ENCODE measurements around the gene GP1BB. TPM values are rescaled to one million over a fixed set of nuclear protein-coding genes. Genes with fewer than 3 reads are reported as not detected.
"Not testable (repeated sequence)": the region's sequence is repeated elsewhere in the genome, so short reads cannot be mapped to it uniquely, and the experiment has no call there.

Gene GP1BB
- total RNA-seq, 1 donor from 2014 or later = 0.95 TPM

- Histone ChIP-seq H3K9me3 (ENCODE audit: insufficient read depth, low read depth, low read length) (peaks cover 5% of the 10 kb centered on the region), H3K4me3 (ENCODE audit: insufficient read depth, low read depth, low read length) (no peak overlapping the region), H4K20me1 (ENCODE audit: insufficient read depth, low read length) (no peaks in the 10 kb centered on the region), H3K4me1 (ENCODE audit: insufficient read depth, low read length) (no peaks in the 10 kb centered on the region), H3K27ac (ENCODE audit: low read depth, low read length) (no peak overlapping the region), H3K4me2 (ENCODE audit: low read length) (no peak overlapping the region), H2AFZ (ENCODE audit: low read depth, low read length) (no peak overlapping the region), H3K27me3 (ENCODE audit: insufficient read depth, low read length) (peaks cover 7% of the 10 kb centered on the region), H3K79me2 (ENCODE audit: insufficient read depth, low read length) (no peaks in the 10 kb centered on the region), H3K36me3 (ENCODE audit: insufficient read depth, low read length) (no peaks in the 10 kb centered on the region), H3K9ac (ENCODE audit: low read length) (no peak overlapping the region)
- H3K9me3 Mint-ChIP-seq (ENCODE audit: unreplicated experiment) = peaks cover 13% of the 10 kb centered on the region
- no peak overlapping the region for H3K27ac Mint-ChIP-seq (ENCODE audit: unreplicated experiment)
- no peak overlapping the region for H3K4me3 Mint-ChIP-seq (ENCODE audit: unreplicated experiment)
- H3K27me3 Mint-ChIP-seq (ENCODE audit: low read depth, unreplicated experiment) = peaks cover 22% of the 10 kb centered on the region
- H3K4me1 Mint-ChIP-seq (ENCODE audit: low read depth, unreplicated experiment) = no peaks in the 10 kb centered on the region
- DNase-seq (ENCODE audit: low read depth) (no peak), FAIRE-seq (no peak)
- peaks cover 1% of the 10 kb centered on the region for H3K36me3 Mint-ChIP-seq (ENCODE audit: low read depth, unreplicated experiment)
- TF ChIP-seq EZH2 (IDR thresholded peaks at IDR 0.05; ENCODE audit: insufficient read depth, low read length) (no peak), CTCF (IDR thresholded peaks at IDR 0.05; ENCODE audit: insufficient read depth, low read depth, low read length) (no peak)
Measured at GRCh38 chr22:19674129-19674928, 49.0 kb upstream of the GP1BB start.

GRCh38 chr22:19674929-19675253, 48.4 kb upstream of the GP1BB start:
- no peak overlapping the region for H3K4me3 ChIP-seq (ENCODE audit: insufficient read depth, low read depth, low read length)
- no peak for TF ChIP-seq EZH2 (IDR thresholded peaks at IDR 0.05; ENCODE audit: insufficient read depth, low read length)
- no peak for TF ChIP-seq CTCF (IDR thresholded peaks at IDR 0.05; ENCODE audit: insufficient read depth, low read depth, low read length)
- peaks cover 5% of the 10 kb centered on the region for H3K9me3 ChIP-seq (ENCODE audit: insufficient read depth, low read depth, low read length)
- H3K36me3 ChIP-seq (ENCODE audit: insufficient read depth, low read length) = no peaks in the 10 kb centered on the region
- H3K4me1 ChIP-seq (ENCODE audit: insufficient read depth, low read length) = no peaks in the 10 kb centered on the region
- H3K27ac ChIP-seq (ENCODE audit: low read depth, low read length) = no peak overlapping the region
- H3K4me2 ChIP-seq (ENCODE audit: low read length) = no peak overlapping the region
- H3K27me3 ChIP-seq (ENCODE audit: insufficient read depth, low read length) = peaks cover 7% of the 10 kb centered on the region
- no peak overlapping the region for H2AFZ ChIP-seq (ENCODE audit: low read depth, low read length)
- no peak overlapping the region for H3K27ac Mint-ChIP-seq (ENCODE audit: unreplicated experiment)
- no peak overlapping the region for H3K4me3 Mint-ChIP-seq (ENCODE audit: unreplicated experiment)
- no peaks in the 10 kb centered on the region for H4K20me1 ChIP-seq (ENCODE audit: insufficient read depth, low read length)
- DNase-seq (ENCODE audit: low read depth) = no peak
- H3K79me2 ChIP-seq (ENCODE audit: insufficient read depth, low read length) = no peaks in the 10 kb centered on the region
- no peak overlapping the region for H3K9ac ChIP-seq (ENCODE audit: low read length)
- no peaks in the 10 kb centered on the region for H3K4me1 Mint-ChIP-seq (ENCODE audit: low read depth, unreplicated experiment)
- peaks cover 1% of the 10 kb centered on the region for H3K36me3 Mint-ChIP-seq (ENCODE audit: low read depth, unreplicated experiment)
- peaks cover 13% of the 10 kb centered on the region for H3K9me3 Mint-ChIP-seq (ENCODE audit: unreplicated experiment)
- no peak for FAIRE-seq
- peaks cover 22% of the 10 kb centered on the region for H3K27me3 Mint-ChIP-seq (ENCODE audit: low read depth, unreplicated experiment)

GRCh38 chr22:19675428-19675827, 47.9 kb upstream of the GP1BB start:
- peaks cover 5% of the 10 kb centered on the region for H3K9me3 ChIP-seq (ENCODE audit: insufficient read depth, low read depth, low read length)
- H4K20me1 ChIP-seq (ENCODE audit: insufficient read depth, low read length) = no peaks in the 10 kb centered on the region
- H3K36me3 ChIP-seq (ENCODE audit: insufficient read depth, low read length) = no peaks in the 10 kb centered on the region
- DNase-seq (ENCODE audit: low read depth) (no peak), FAIRE-seq (no peak)
- H3K4me1 Mint-ChIP-seq (ENCODE audit: low read depth, unreplicated experiment) = no peaks in the 10 kb centered on the region
- no peak for TF ChIP-seq CTCF (IDR thresholded peaks at IDR 0.05; ENCODE audit: insufficient read depth, low read depth, low read length)
- no peak for TF ChIP-seq EZH2 (IDR thresholded peaks at IDR 0.05; ENCODE audit: insufficient read depth, low read length)
- peaks cover 7% of the 10 kb centered on the region for H3K27me3 ChIP-seq (ENCODE audit: insufficient read depth, low read length)
- H2AFZ ChIP-seq (ENCODE audit: low read depth, low read length) = no peak overlapping the region
- no peaks in the 10 kb centered on the region for H3K4me1 ChIP-seq (ENCODE audit: insufficient read depth, low read length)
- H3K27me3 Mint-ChIP-seq (ENCODE audit: low read depth, unreplicated experiment) = peaks cover 22% of the 10 kb centered on the region
- H3K27ac Mint-ChIP-seq (ENCODE audit: unreplicated experiment) = no peak overlapping the region
- H3K27ac ChIP-seq (ENCODE audit: low read depth, low read length) = no peak overlapping the region
- no peak overlapping the region for H3K4me2 ChIP-seq (ENCODE audit: low read length)
- H3K9ac ChIP-seq (ENCODE audit: low read length) = no peak overlapping the region
- H3K4me3 ChIP-seq (ENCODE audit: insufficient read depth, low read depth, low read length) = no peak overlapping the region
- peaks cover 1% of the 10 kb centered on the region for H3K36me3 Mint-ChIP-seq (ENCODE audit: low read depth, unreplicated experiment)
- H3K79me2 ChIP-seq (ENCODE audit: insufficient read depth, low read length) = no peaks in the 10 kb centered on the region
- peaks cover 13% of the 10 kb centered on the region for H3K9me3 Mint-ChIP-seq (ENCODE audit: unreplicated experiment)
- no peak overlapping the region for H3K4me3 Mint-ChIP-seq (ENCODE audit: unreplicated experiment)

GRCh38 chr22:19676437-19676836, 46.9 kb upstream of the GP1BB start:
- DNase-seq (ENCODE audit: low read depth); H3K4me1 Mint-ChIP-seq (ENCODE audit: low read depth, unreplicated experiment); H3K4me2 ChIP-seq (ENCODE audit: low read length); H3K36me3 Mint-ChIP-seq (ENCODE audit: low read depth, unreplicated experiment); H3K4me1 ChIP-seq (ENCODE audit: insufficient read depth, low read length); H3K4me3 Mint-ChIP-seq (ENCODE audit: unreplicated experiment); H3K4me3 ChIP-seq (ENCODE audit: insufficient read depth, low read depth, low read length); H3K79me2 ChIP-seq (ENCODE audit: insufficient read depth, low read length); H3K9me3 ChIP-seq (ENCODE audit: insufficient read depth, low read depth, low read length); H3K9ac ChIP-seq (ENCODE audit: low read length); H2AFZ ChIP-seq (ENCODE audit: low read depth, low read length); H4K20me1 ChIP-seq (ENCODE audit: insufficient read depth, low read length); FAIRE-seq; H3K27ac Mint-ChIP-seq (ENCODE audit: unreplicated experiment); H3K27me3 ChIP-seq (ENCODE audit: insufficient read depth, low read length); H3K36me3 ChIP-seq (ENCODE audit: insufficient read depth, low read length); H3K27ac ChIP-seq (ENCODE audit: low read depth, low read length): not testable (repeated sequence)
- peaks cover 22% of the 10 kb centered on the region for H3K27me3 Mint-ChIP-seq (ENCODE audit: low read depth, unreplicated experiment)
- H3K9me3 Mint-ChIP-seq (ENCODE audit: unreplicated experiment) = peaks cover 12% of the 10 kb centered on the region

Data from astrocyte (in vitro differentiated cells and primary cell).